GM20000 (cell line): ENCODE results near the gene FSD1.
A peak's percentile ranks its signal among the peaks of the same experiment; 100 is the strongest.

Source experiments
- DNase-seq: peaks from one replicate; pipeline ENCODE4 v3.0.0; 2012; ENCODE audit warnings: low spot score
- TF ChIP-seq, protein P1 (sequence below): IDR thresholded peaks from 2 replicates; pipeline ENCODE4 v1.5.1; 2012; ENCODE audit warnings: mild to moderate bottlenecking, control low read depth; ENCODE audit errors: extremely low read depth, missing control alignments

The FSD1 gene

DNA sequence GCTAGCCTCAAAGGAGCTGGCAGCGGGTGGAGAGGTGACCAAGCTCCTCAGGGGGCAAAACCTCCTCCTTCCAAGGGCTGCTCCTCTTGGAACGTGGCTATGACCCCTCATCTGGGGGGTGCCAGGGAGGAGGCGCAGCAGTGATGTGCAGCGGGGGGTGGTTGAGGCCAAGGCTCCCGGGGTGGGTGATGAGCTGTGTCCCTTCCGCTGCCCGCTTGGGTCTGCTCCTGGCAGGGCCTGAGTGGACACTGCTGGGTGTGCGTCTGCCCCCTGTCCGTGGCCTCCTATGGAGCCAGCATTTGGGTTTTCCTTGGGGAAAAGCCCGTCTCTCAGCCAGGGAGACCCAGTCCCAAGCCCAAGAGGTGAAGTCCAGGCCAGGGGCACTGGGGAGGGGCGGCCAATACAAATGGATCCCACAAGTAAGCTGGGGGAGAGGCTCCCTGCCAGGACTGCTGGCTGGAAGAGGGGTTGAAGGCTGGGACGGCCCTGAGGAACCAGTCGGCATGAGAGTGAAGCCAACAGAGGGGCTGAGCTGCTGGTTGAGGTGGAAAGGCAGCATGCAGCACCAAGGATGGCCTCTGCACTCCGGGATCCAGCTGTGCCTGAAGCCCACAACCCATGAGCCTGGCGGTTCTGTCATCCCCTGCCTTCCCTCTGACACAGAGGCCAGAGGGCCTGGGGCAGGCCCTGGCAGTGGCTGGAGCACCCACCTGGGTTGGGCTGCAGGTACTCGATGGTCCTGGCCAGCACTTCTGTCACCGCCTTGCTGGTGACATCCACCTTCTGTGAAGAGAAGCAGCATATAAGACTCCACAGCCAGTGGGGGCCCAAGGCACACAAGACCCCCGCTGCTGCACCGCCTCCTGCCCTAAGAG lies 61.6 kb downstream of the FSD1 start:
- TF ChIP-seq, protein P1, sequence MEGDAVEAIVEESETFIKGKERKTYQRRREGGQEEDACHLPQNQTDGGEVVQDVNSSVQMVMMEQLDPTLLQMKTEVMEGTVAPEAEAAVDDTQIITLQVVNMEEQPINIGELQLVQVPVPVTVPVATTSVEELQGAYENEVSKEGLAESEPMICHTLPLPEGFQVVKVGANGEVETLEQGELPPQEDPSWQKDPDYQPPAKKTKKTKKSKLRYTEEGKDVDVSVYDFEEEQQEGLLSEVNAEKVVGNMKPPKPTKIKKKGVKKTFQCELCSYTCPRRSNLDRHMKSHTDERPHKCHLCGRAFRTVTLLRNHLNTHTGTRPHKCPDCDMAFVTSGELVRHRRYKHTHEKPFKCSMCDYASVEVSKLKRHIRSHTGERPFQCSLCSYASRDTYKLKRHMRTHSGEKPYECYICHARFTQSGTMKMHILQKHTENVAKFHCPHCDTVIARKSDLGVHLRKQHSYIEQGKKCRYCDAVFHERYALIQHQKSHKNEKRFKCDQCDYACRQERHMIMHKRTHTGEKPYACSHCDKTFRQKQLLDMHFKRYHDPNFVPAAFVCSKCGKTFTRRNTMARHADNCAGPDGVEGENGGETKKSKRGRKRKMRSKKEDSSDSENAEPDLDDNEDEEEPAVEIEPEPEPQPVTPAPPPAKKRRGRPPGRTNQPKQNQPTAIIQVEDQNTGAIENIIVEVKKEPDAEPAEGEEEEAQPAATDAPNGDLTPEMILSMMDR, result no peak
- DNase-seq, result no peak

DNA sequence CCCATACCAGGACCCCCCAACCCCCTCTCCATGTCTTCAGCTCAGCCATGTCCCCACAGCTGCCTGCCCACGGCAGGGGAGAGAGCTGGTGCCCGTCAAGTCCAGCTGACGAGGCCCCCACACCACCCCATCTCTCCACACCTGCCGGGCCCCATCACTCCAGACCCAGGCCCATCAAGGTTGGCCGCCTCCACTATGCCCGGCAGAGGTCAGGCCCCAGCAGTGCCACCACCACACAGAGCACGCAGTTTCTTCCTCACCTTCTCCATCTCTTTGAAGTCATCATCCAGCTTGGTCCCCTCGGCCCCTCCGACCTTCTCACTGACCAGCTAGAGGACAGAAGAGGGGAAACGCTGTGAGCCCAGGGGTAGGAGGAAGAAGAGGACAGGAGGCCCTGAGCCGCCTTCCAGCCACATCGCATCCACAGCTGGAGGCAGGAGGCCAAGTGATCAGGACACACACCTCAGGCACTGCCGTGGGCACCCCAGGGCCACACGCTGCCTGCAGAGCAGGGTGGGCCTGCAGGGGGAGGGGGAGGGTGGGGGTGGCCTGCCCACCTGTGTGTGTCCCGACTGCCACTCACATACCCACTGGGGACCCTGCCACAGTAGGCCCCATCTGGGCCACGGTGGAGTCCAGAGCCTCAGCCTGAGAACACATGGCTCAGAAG lies 62.4 kb downstream of the FSD1 start:
- DNase-seq, result no peak
- TF ChIP-seq, protein P1, result no peak

DNA sequence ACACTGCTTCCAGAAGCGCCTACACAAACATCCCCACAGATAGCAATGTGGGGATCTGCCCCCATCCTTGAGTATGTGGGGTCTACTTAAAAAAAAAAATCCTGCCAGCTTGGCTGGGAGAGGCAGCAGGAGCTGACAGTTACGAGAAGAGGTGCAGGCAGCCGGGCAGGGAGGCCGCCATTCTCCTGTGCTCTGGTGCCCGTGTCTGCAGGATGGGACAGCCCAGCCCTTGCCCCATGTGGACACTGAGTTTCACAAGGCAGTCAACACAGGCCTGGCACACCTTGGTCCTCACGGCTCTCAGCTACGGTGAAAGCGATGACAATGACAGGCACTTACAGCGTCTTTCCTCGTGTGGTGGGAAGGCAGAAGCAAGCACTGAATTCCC lies 62.9 kb downstream of the FSD1 start:
- TF ChIP-seq, protein P1, result no peak
- DNase-seq, result no peak

DNA sequence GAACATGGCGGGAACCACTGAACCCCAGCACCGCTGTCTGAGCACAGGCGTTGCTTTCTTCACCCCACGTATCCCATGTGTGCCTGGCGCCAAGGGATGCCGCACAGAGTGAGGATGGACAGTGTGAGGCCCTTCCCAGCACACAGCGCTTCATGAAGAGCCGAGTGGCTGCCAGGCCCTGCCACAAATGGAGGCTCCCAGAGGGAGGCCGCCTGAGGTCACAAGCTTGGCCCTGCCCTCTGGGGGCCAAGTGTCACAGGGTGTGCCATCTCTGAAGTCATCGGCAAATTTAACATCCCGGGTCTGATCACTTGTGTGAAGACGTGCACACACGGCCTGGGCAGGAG lies 63.4 kb downstream of the FSD1 start:
- TF ChIP-seq, protein P1, result no peak
- no peak for DNase-seq

DNA sequence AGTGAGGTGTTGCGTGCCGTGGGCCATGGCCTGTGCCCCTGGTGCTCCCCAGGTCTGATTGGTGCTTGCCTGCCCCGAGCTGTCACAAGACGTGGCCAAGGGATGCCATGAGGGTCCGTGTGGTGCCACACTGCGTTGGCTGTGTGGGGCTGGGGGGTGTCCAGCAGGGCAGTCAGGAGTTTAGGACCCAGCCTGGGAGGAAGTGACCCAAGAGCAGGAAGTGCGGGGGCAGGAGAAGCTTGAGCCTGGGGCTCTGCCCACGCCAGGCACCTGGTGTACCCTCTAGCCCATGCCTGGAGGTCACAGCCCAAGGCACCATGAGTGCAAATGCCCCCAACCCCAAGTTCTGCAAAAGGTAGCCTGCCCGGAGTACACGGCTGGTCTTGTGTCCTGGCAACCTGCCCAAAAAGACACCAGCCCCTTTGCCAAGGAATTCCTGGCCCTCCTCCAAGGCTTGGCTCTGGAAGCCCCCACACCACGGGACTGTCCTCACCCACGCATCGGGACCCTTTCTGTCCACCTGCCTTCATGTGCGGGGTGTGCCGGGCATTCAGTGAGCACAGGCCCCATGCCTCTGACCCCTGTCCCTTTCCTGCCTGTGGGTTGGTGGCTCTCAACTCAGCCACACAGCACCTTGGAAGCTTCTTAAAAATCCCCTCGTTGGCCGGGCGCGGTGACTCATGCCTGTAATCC lies 63.9 kb downstream of the FSD1 start:
- no peak for DNase-seq
- TF ChIP-seq, protein P1, result no peak

DNA sequence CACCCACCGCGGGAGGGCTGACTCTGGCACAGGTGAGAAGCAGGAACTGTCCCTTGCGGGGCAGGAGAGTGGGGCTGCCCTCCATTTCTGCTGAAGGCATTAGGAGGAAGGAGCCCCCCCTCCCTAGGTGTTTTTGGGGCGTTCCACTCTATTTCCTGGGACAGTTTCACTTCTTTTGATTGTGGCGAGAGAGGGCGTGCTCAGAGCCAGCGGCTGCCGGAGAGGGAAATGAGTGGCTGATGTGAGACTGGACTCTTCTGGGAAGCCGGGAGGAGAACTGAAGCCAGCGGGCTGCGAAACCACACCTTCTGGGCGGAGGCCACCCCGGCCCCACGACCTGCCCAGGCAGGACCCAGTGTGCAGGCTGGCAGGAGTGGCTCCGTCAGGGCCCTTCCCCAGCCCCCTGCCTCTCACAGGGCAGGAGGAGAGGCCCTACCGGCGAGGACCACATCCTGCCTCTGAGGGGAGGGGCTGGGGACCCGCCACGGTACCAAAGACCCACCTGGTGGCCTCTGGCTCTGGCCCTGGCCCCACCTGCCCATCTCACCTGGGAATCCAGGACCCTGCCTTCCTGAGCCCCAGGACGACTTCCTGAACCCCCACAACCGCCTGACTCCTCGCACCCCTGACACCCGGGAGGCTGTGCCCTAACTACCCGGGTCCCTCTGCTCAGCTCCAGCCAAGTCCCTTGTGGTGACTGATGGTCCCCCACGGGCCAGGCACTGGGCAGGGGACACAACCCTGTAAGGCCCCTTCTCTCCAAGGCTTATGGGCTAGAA lies 64.9 kb downstream of the FSD1 start:
- TF ChIP-seq, protein P1, result no peak
- DNase-seq, result peak; percentile 83

DNA sequence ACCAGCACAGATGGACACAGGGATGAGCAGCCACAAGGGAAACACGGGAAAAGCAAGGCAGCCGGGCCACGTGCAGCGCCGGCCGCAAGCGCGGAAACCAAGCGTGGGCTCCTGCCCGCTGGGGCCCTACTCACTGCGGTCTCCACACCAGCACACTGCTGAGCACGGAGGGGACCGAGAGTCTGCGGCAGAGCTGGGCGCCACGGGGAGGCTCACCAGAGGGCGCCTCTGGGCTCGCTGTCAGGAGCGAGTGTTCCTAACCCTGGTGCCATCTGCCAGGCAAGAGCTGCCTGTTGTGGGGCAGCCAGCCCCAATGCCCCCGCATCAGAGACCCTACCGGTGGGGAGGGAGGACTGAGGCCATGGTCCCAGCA lies 65.5 kb downstream of the FSD1 start:
- TF ChIP-seq, protein P1, result peak; percentile 68
- peak; percentile 77 for DNase-seq
